Astrocyte (in vitro differentiated cells and primary cell): ENCODE results near the gene BCAR3.

Experiments used
- CTCF ChIP-seq: IDR thresholded peaks from 2 replicates; pipeline ENCODE4 v1.5.1; 2011; ENCODE audit warnings: low read depth, mild to moderate bottlenecking, inconsistent platforms, low read length, moderate library complexity; ENCODE audit not compliant: insufficient read depth
- EZH2 ChIP-seq: IDR thresholded peaks from 2 replicates; pipeline ENCODE4 v1.6.1; 2012; ENCODE audit warnings: mild to moderate bottlenecking, low read length, inconsistent platforms; ENCODE audit not compliant: insufficient read depth

- TF ChIP-seq CTCF (no peak), EZH2 (no peak)
These were observed 82.2 kb downstream of the BCAR3 start for GRCh38 chr1:93599479-93599878.
